Activated naive CD4-positive, alpha-beta T cell treated with anti-CD3 and anti-CD28 coated beads for 36 hours (primary cell): ENCODE measurements around the gene ADARB1. TPM values are rescaled to one million over a fixed set of nuclear protein-coding genes. Genes with fewer than 3 reads are reported as not detected.
A peak's percentile ranks its signal among the peaks of the same experiment; 100 is the strongest.

Source experiments
- CTCF ChIA-PET: fragments of 350-600 bp; sonication (Branson Sonifier 250); formaldehyde crosslinking; loops from one replicate; lab custom pipeline; 2021; ENCODE audit warnings: antibody characterized with exemption; lab: Charles Lee
- DNase-seq: peaks from one replicate; pipeline ENCODE4 v3.0.0-alpha.2; 2020
- H3K27ac Mint-ChIP-seq: one replicate; pipeline ENCODE4 v1.8.0; 2021; ENCODE audit warnings: mild to moderate bottlenecking, mixed read lengths
- H3K27me3 Mint-ChIP-seq: one replicate; pipeline ENCODE4 v1.8.0; 2021; ENCODE audit warnings: low read depth, mixed read lengths
- H3K36me3 Mint-ChIP-seq: one replicate; pipeline ENCODE4 v1.8.0; 2021; ENCODE audit warnings: low read depth, mixed read lengths
- H3K4me1 Mint-ChIP-seq: one replicate; pipeline ENCODE4 v1.8.0; 2021; ENCODE audit warnings: low read depth, mixed read lengths
- H3K4me3 Mint-ChIP-seq: one replicate; pipeline ENCODE4 v1.8.0; 2021; ENCODE audit warnings: mild to moderate bottlenecking, moderate library complexity, mixed read lengths
- H3K9me3 Mint-ChIP-seq: one replicate; pipeline ENCODE4 v1.8.0; 2021; ENCODE audit warnings: mixed read lengths
- intact Hi-C: fragments of 100-400 bp; cut with micrococcal nuclease; formaldehyde crosslinking; loops from one replicate; pipeline ENCODE4 v1.15.1; 2023
- total RNA-seq, 2 experiments: library from RNA; stranded (reverse); gene quantifications; one replicate each; pipeline ENCODE4 v1.2.3, GENCODE V29; 2021

Gene ADARB1
- total RNA-seq, 2 experiments from 2014 or later = 30.1 to 33.3 TPM

DNA sequence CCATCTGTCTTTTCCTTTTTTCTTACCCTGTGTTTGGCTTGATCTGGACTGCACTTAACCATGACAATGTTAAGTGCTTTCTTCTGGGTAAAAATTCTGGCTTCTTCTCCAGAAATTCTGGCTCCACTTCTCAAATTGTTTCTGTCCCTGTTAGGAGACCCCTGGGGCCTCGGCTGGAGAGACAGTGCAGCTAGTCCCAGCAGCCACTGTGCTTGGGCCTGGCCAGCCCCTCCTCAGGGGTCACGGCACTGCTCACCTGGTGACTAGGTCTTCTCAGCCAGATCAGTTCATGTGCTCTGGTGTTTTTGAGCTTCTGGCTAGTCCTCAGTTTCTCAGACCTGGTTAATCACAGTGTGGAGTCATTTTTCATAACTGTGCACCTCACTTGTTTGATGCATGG, 72.4 kb downstream of the ADARB1 start:
- Mint-ChIP-seq H3K27me3 (no peaks in the 10 kb centered on the region), H3K36me3 (no peaks in the 10 kb centered on the region), H3K4me1 (peaks cover 3% of the 10 kb centered on the region), H3K4me3 (no peak overlapping the region), H3K9me3 (no peaks in the 10 kb centered on the region), H3K27ac (no peak overlapping the region)
- intact Hi-C loops = no loop called here
- no peak for DNase-seq
- CTCF ChIA-PET = interaction anchor here (4.5 kb wide), 1 partner anchor 9 kb away, joined by 32 read pairs; no protein-coding TSS in a partner anchor

DNA sequence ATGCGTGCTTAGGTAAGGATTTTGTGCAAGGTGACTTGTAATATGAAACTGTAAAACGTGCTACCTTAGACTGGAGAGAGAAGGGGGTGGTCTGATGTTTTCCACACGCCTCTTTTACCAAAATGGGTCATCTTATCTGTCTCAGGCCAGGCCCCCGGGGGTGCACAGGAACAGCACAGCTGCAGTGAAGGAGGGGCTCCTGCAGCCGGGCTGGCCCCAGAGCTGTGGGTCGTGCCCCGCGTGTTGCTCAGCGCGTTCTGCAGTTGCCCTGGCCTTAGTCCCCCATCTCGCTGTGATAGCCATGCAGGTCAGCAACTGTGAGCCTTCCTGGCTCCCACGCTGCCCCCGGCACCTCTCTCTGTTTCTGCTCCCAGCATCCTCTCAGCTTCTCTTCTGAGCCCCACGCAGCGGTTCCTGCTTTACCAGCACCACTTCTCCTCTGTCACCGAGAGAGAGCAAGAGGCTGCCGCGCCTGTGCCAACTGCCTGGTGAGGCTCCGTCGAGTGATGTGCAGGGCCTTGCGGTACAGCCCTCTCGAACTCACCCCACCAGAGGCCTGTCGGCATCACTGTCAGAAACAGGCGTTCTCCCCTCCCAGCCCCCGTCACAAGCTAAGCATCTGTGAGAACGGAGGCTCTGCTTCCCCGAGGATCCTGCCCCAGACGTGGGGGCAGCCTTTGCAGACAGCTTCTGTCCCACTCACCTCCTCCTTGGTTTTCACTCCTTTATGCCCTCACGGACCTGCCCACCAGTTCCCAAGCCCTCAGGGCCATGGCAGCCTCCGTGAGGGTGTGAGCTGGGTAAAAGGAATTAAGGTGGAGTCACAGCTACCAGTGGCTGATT, 73.3 kb downstream of the ADARB1 start:
- no peak overlapping the region for H3K4me3 Mint-ChIP-seq
- CTCF ChIA-PET = interaction anchor here (4.5 kb wide), 1 partner anchor 10 kb away, joined by 32 read pairs; no protein-coding TSS in a partner anchor
- no peak overlapping the region for H3K27ac Mint-ChIP-seq
- H3K27me3 Mint-ChIP-seq = no peaks in the 10 kb centered on the region
- no peaks in the 10 kb centered on the region for H3K9me3 Mint-ChIP-seq
- no peak for DNase-seq
- intact Hi-C loops = no loop called here
- H3K36me3 Mint-ChIP-seq = no peaks in the 10 kb centered on the region
- peaks cover 12% of the 10 kb centered on the region for H3K4me1 Mint-ChIP-seq

DNA sequence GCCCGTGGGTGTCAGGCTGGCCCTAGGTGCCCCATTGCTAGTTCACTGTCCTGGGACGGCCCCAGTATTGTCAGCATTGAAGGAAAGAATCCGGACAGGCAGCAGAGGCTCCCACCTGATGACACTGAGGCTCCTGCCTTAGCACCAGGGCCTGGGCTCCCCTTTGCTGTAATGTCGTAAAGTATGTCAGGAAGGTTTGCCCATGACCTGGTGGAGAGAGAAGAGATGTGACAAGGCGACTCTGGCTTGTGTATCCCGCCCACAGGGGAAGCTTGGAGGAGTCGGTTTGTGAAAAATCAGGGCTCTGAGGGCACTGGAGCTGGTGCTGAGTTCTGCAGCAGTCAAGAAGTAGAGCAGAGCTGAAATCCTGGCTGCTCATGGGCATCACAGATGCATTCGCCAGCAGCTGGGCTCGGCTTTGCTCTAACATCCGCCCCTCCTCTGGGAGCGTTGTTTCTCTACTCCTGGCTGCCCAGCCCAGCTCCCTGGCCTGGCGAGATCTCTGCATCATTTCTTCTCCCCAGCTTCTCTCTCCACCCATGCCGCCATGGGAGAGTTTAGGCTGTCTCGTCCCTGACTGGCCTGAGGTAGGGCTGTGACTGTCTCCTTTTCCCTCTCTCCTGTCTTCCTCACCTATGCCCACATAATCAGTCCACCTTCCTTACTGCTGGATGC, 74.1 kb downstream of the ADARB1 start:
- Mint-ChIP-seq H3K4me3 (no peak overlapping the region), H3K4me1 (peaks cover 18% of the 10 kb centered on the region), H3K27ac (no peak overlapping the region), H3K9me3 (no peaks in the 10 kb centered on the region), H3K27me3 (no peaks in the 10 kb centered on the region), H3K36me3 (no peaks in the 10 kb centered on the region)
- CTCF ChIA-PET = interaction anchor here (4.5 kb wide), 1 partner anchor 11 kb away, joined by 32 read pairs; no protein-coding TSS in a partner anchor
- intact Hi-C loops = no loop called here
- DNase-seq = no peak

DNA sequence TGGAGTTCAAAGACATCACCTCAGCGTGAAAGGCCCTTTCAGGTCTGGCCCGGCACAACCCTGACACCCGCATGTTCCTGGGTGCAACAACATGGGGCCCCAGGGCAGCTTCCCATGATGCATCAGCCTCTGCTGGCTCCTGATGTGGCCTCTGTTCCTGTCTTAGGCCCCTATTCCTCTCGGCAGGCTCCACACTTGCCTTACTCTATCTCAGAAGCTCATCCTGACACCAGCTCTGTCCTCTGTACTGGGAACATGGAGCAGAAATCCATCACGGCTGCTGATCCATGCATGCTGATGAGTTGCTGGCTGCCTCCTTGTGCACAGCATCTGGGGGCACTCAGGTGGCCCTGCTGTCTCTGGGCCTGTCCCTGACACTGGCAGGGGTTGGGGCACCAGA, 74.6 kb downstream of the ADARB1 start:
- Mint-ChIP-seq H3K27me3 (no peaks in the 10 kb centered on the region), H3K9me3 (no peaks in the 10 kb centered on the region), H3K4me3 (no peak overlapping the region), H3K36me3 (no peaks in the 10 kb centered on the region), H3K27ac (no peak overlapping the region), H3K4me1 (peaks cover 22% of the 10 kb centered on the region)
- CTCF ChIA-PET = interaction anchor here (4.5 kb wide), 1 partner anchor 11 kb away, joined by 32 read pairs; no protein-coding TSS in a partner anchor
- DNase-seq = no peak
- intact Hi-C loops = no loop called here

DNA sequence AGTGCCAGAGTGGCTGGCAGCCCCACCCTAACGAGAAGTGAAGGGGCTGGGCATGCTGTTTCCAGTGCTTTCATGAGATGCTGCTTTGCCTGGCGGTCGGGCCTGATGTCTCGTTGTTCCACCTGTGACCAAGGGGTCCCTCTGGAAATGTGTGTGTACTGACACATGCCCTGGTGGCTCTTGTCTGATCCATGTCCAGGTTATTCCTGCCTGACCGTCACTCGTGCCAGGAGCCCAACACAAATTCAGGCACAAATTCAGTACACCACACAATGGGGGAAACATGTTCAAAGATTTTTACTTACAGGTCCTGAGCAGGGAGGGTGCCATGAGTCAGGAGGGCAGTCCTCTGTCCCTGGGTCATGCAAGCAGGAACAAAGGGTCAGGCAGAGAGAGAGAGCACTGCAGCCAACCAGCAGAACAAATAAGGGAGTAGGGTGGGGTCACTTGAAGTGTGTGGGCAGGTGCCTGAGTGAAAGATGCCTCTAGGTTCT, 76.3 kb downstream of the ADARB1 start:
- Mint-ChIP-seq H3K27me3 (no peaks in the 10 kb centered on the region), H3K9me3 (no peaks in the 10 kb centered on the region), H3K4me3 (no peak overlapping the region), H3K4me1 (peaks cover 32% of the 10 kb centered on the region), H3K27ac (no peak overlapping the region), H3K36me3 (no peaks in the 10 kb centered on the region)
- no peak for DNase-seq
- intact Hi-C loops = no loop called here
- CTCF ChIA-PET = interaction anchor here (1.3 kb wide), 1 partner anchor 223 kb away, joined by 3 read pairs; no protein-coding TSS in a partner anchor

DNA sequence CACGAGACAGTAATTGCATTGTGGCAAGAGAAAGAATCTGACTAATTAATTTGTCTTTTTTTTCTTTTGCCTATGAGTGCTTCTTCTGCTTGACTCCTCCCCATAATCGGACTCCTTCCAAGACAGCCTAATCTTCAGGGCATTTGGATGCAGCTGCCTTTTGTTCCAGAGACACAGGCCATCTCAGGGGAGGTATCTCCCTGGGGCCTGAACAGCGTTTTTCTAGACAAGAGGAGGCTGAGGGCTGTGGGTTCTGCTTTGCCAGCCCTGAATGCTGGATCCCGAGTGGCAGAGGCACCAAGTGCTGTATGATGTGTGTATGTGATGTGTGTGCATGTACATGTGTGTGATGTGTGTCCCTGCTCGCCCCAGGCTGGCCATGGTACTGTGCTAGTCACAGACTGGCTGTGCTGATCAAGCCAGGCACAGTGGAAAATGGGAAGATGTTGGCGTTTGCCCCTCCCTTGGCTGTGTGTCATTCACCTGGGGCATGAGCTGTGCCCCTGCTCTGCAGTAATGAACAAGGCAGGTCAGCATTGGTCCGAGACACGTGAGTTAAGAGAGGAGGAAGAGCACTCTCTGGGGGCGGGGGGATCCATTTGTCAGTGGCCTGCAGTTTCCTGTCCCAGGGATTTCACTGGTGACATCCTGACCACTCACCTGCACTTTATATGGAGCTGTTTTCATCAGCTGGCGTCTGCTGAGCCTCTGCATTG, 77.2 kb downstream of the ADARB1 start:
- peak overlapping the region; percentile 59 for H3K27ac Mint-ChIP-seq
- H3K9me3 Mint-ChIP-seq = no peaks in the 10 kb centered on the region
- DNase-seq = no peak
- H3K36me3 Mint-ChIP-seq = peaks cover 3% of the 10 kb centered on the region
- no peak overlapping the region for H3K4me3 Mint-ChIP-seq
- H3K27me3 Mint-ChIP-seq = no peaks in the 10 kb centered on the region
- peaks cover 32% of the 10 kb centered on the region for H3K4me1 Mint-ChIP-seq
- intact Hi-C loops = loop anchor here (1.0 kb wide), 2 partner anchors 136 to 288 kb away; partner anchors contain the start of gene POFUT2
- CTCF ChIA-PET = interaction anchor here (0.5 to 4.5 kb wide), 6 partner anchors 10 to 818 kb away, joined by 3 to 27 read pairs (median 3); no protein-coding TSS in a partner anchor

DNA sequence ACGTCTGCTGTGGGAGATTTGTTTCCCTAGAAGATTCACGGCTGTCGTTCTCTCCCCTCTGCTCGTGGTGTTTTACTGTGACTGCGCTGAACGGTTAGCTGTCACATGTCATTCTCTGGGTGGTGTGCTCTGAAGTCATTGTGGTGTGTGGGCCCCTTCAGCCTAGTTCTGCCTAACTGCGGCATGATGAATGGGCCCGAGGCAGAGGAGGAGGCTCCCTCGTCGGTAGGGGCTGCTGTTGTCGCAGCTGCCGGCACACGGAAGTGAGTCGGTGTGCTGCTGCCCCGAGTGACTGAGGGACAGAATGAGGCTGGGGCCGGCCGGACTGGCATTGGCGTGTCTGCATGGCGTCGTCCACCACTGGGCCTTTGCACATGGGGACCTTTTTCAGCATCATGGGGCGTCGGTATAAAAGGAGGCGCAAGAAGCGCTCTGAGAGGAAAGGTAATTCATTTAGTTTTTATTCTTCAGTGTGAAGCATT, 77.9 kb downstream of the ADARB1 start:
- Mint-ChIP-seq H3K27ac (no peak overlapping the region), H3K4me1 (peaks cover 32% of the 10 kb centered on the region), H3K27me3 (no peaks in the 10 kb centered on the region), H3K36me3 (peaks cover 4% of the 10 kb centered on the region), H3K9me3 (no peaks in the 10 kb centered on the region), H3K4me3 (peak overlapping the region; percentile 50)
- DNase-seq = peak; percentile 79
- CTCF ChIA-PET = interaction anchor here (0.5 to 4.5 kb wide), 10 partner anchors 11 to 817 kb away, joined by 3 to 27 read pairs (median 3); no protein-coding TSS in a partner anchor
- intact Hi-C loops = loop anchor here (1.0 kb wide), 2 partner anchors 135 to 287 kb away; partner anchors contain the start of gene POFUT2

DNA sequence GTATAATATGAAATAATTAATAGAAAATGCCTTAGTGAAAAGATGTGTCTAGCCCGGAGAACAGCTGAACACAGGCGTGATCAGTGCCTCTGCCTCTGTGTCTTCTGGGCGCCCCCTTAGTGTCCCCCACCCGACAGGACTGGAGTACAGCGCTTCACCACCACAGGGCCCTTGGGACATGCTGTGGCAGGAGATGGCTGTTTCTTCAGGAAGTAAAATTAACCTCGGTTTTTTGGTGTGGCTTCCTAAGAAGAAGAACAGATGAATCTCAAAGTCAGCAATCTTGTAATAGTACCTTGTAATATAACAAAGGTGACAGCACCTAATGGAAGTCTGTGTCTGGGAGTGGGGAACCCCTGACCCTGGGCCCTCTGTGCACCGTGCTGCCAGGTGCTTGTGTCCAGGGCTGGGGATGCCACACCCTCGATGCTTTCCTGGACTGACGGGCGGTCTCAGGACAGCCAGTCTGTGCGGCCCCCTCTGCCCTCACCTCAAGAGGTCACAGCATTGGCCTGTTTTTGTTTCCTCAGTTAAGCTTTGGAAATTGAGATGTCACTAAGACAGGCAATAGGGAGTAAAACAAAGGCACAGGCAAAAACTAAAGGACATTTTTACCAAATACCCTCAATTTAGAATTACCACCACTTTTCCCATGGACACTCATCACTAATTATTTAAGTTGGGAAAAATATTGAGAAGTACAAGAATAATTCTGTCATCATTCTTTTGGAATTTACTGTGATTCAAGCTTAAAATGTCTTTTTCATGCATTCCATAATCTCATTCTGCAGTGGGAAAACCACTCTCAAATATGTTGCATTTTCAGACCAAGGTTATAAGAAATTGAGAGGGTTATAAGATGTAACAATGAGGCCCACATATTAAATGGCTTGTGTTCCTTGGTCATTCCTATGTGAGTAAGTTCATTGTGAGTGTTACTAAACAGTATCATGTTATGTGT, 79.3 kb downstream of the ADARB1 start:
- no peaks in the 10 kb centered on the region for H3K9me3 Mint-ChIP-seq
- no peaks in the 10 kb centered on the region for H3K27me3 Mint-ChIP-seq
- intact Hi-C loops = no loop called here
- CTCF ChIA-PET = interaction anchor here (0.7 to 4.5 kb wide), 7 partner anchors 12 to 450 kb away, joined by 3 to 27 read pairs (median 4); no protein-coding TSS in a partner anchor
- DNase-seq = no peak
- peaks cover 4% of the 10 kb centered on the region for H3K36me3 Mint-ChIP-seq
- H3K27ac Mint-ChIP-seq = no peak overlapping the region
- H3K4me3 Mint-ChIP-seq = no peak overlapping the region
- H3K4me1 Mint-ChIP-seq = peaks cover 32% of the 10 kb centered on the region

DNA sequence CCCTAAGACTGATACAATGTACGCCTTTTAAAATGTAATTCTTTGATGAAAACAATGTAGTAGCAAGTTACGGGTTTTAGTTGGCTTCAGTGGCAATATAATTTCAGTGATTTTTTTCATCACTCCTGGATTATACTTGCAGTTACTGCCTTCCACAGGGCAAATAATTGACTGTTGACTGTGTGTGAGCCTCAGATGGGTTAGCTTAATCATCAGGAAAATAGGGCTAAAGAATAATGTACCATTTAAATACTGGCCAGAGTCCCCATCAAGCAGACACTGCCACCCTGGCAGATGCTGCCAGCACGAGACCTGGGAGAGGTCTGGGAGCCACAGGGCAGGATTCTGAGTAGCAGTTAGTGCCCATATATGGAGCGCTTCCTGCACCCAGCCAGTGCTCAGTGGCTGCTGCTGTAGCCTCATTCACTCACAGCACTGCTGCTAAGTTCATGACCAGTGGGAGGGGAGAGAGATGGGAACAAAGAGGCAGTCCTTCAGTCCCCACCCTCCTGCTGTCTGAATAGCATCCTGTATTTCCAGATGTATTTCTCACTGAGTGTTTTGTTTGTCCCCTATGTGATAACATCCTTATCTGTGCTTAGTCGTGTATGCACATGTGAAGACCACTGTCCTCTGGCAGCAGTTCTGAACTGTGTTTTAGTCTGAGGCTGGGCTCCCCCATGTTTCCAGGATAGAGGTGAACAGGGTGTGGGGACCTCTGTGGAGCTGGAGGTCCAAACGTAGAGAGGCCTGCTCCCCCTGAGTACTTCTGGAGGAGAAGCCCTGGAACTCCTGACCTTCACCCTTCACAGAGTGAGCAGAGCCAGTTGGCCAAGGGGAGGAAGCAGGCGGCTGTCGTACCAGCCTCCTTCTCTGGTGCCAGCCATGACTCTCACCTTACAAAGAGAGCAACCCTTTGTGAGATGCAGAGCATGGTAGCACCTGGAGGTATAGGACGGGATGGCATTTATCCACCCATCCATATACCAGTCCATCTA, 80.4 kb downstream of the ADARB1 start:
- Mint-ChIP-seq H3K9me3 (no peaks in the 10 kb centered on the region), H3K27me3 (no peaks in the 10 kb centered on the region), H3K27ac (no peak overlapping the region), H3K36me3 (peaks cover 4% of the 10 kb centered on the region), H3K4me3 (no peak overlapping the region), H3K4me1 (peaks cover 32% of the 10 kb centered on the region)
- CTCF ChIA-PET = interaction anchor here (4.5 kb wide), 1 partner anchor 17 kb away, joined by 27 read pairs; no protein-coding TSS in a partner anchor
- peak; percentile 51 for DNase-seq
- intact Hi-C loops = no loop called here

DNA sequence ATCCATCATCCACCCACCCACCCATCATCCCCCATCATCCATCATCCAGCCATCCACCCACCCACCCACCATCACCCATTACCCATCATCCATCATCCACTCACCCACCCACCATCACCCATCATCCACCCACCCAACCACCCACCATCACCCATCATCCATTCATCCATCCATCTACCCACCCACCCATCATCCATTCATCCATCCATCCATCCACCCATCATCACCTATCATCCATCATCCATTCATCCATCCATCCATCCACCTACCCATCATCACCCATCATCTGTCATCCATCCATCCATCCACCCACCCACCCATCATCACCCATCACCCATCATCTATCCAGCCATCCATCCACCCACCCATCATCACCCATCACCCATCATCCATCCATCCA, 81.5 kb downstream of the ADARB1 start:
- Mint-ChIP-seq H3K9me3 (no peaks in the 10 kb centered on the region), H3K36me3 (peaks cover 4% of the 10 kb centered on the region), H3K4me1 (peaks cover 32% of the 10 kb centered on the region), H3K27ac (no peak overlapping the region), H3K27me3 (no peaks in the 10 kb centered on the region), H3K4me3 (no peak overlapping the region)
- CTCF ChIA-PET = no interaction called here
- DNase-seq = no peak
- intact Hi-C loops = no loop called here
